ENCODE measurements around the gene SLC38A5.
"Not testable (repeated sequence)": the region's sequence is repeated elsewhere in the genome, so short reads cannot be mapped to it uniquely, and the experiment has no call there.

Gene SLC38A5

DNA sequence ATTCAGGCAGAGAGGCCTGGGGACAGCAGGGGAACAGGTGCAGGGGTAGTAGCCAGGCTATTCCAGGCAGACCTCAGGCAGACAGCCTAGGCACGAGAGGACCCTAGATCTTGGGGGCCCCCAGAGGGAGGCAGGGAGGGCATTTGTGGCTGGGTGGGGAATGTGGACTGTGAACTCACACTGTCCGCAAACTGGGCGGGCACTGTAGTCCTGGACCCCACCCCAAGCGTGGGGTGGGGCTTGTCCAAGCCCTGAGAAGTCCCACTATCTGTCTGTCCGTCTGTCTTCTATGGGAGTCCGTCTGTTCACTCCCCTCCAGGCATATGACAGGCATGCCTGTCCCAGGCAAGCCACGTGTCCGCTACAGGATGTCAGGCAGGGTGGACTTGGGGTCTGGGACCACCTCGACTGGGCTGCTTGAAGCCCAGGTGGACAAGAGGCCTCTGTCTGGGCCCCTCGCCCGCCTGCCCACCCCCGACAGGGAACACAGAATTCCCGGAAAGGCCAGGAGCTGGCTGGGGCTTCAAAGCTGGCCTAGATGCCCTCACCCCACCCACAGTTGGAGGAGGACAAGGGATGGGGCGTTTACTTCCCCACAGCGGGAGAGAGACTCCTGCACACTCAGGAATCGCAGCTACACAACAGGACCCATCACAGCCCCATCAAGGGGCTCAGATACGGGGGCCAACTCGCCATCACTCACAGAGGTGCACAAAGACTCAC, at the start of gene SLC38A5:
Gene SLC38A5 (minus strand): TSS at position 151 of the 723 bp plus-strand sequence. CDS start 2,336 bp downstream, outside the sequence.
- no peak for DNase-seq

DNA sequence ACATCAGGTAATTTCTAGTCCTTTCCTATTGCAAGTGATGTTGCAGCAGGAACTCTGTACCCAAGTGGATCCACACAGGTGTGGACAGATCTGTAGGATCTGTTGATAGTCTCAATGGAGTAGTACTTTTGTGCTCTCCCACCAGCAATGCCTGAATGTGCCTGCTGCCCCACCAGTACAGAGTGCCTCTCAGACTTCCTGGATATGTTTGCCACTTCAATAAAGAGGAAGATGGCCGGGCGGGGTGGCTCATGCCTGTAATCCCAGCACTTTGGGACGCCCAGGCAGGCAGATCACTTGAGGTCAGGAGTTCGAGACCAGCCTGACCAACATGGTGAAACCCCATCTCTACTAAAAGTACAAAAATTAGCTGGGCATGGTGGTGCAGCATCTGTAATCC, 49.4 kb upstream of the SLC38A5 start:
- not testable (repeated sequence) for DNase-seq

DNA sequence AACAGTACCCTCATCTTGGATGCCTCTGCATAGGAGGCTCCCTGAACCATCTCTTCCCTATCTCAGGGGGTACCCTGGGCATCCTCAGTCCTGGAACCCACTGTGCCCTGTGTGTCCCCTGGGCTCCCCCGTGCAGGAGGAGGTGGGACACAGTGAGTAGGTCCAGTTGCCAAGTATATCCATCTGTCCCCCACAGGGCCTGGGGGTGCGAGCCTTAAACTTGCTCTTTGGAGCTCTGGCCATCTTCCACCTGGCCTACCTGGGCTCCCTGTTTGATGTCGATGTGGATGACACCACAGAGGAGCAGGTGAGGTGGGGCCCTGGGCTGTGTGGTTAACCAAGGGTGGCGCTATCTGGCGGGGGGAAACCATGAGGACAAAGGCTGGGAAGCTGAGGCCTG, 46.9 kb upstream of the SLC38A5 start:
- no peak for DNase-seq

DNA sequence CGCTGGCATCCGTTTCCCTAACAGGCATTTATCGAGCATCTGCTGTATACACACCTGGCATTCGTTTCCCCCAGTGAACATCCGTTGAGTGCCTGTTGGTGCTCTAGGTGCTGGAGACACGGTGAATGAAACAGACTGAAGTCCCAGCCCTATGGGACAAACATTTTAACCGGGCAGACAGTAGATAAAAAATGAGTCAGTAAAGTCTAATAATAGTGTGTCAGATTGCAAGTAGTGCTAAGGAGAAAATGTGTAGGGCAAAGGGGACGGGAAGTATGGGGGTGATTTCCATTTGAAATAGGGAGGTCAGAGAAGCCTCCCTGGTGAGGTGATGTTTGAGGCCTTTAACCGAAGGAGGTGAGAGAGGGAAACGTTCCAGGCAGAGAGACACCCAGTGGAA, 46.2 kb upstream of the SLC38A5 start:
- DNase-seq: no peak

DNA sequence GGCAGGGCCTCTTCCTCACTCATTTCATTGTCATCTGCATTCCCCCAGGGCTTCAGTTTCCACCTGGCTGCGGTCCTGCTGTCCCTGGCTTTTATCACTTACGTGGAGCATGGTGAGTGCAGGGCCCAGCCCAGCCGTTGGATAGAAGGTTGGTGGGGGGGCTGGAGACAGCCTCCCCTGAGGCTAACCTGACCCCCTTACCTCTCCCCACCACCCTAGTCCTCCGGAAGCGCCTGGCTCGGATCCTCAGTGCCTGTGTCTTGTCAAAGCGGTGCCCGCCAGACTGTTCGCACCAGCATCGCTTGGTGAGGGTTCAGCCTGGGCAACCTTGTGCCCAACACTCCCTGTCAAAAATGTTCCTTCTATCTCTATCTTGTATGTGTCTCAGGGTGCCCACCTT, 45.8 kb upstream of the SLC38A5 start:
- no peak for DNase-seq

GRCh38 chrX:48514868-48515460, 44.9 kb upstream of the SLC38A5 start:
- DNase-seq: no peak

- no peak for DNase-seq
These were observed 44.2 kb upstream of the SLC38A5 start for GRCh38 chrX:48514126-48514806.

DNA sequence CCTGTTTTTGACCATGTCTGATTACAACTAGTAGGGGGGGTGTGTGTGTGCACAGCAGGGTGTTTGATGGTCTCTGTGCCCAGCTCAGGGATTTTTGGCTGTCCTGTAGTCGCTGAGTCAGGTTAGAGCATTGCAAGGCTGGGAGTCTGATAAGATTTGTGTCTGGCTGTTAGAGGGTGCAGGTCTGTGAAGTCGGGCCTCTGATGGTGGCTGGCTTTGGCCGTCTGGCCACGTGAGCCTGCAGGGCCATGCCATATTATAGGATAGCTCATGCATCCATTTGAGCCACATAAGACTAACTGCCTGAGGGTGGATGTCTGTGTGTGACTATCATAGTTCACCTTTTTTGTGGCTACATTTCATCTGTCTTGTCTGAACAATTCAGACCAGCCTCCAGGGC, 43.6 kb upstream of the SLC38A5 start:
- no peak for DNase-seq

DNA sequence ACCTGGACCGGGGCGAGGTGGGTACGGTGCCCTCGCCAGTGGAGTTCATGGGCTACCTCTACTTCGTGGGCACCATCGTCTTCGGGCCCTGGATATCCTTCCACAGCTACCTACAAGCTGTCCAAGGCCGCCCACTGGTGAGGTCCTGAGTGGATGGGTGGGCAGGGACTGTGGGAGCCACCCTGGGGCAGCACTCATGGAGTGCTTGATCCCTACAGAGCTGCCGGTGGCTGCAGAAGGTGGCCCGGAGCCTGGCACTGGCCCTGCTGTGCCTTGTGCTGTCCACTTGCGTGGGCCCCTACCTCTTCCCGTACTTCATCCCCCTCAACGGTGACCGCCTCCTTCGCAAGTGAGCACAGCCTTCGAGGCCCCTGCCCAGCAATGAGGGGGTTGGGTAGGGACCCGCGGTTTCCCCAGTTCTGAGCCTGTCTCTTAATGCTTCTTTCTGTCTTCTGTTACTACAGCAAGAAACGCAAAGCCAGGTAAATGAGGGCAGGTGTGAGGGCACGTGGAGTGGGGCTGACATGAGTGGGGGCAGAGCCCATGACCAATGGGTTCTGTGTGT, 42.4 kb upstream of the SLC38A5 start:
- no peak for DNase-seq

DNA sequence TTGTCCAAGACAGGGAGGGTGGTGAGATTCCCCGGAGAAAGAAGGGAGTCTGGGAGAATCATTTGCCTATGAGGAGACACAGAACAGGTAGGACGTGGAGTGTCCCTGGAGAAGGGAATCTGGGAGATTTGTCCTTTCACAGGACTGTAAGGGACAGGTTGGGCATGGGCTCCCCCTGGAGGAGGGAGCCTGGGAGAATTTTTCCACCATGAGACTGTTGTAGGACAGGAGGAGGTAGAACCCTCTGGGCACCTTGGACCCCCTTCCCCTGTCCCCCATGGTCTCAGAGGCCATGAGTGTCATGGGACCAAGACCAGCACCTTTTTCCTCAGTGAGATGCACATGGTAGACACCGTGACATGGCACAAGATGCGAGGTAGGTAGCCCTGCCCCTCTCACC, 41.5 kb upstream of the SLC38A5 start:
- DNase-seq: no peak

GRCh38 chrX:48509619-48510018, 39.6 kb upstream of the SLC38A5 start:
- no peak for DNase-seq

DNA sequence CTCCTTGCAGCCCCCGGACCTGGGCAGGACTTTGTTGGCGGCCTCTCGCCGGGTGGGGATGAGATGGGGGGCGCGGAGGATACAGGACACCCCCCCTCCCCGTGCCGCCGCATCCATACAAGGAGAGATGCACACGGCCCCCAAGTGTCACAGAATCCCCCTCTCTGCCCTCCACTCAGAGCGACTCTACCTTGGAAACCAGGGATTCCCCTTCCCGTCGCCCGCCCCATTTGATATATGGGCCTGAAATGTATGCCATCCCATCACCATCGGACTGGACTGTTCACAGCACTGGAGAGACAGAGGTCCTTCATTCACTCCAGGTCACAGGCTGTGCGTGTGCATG, 39.2 kb upstream of the SLC38A5 start:
- no peak for DNase-seq

DNA sequence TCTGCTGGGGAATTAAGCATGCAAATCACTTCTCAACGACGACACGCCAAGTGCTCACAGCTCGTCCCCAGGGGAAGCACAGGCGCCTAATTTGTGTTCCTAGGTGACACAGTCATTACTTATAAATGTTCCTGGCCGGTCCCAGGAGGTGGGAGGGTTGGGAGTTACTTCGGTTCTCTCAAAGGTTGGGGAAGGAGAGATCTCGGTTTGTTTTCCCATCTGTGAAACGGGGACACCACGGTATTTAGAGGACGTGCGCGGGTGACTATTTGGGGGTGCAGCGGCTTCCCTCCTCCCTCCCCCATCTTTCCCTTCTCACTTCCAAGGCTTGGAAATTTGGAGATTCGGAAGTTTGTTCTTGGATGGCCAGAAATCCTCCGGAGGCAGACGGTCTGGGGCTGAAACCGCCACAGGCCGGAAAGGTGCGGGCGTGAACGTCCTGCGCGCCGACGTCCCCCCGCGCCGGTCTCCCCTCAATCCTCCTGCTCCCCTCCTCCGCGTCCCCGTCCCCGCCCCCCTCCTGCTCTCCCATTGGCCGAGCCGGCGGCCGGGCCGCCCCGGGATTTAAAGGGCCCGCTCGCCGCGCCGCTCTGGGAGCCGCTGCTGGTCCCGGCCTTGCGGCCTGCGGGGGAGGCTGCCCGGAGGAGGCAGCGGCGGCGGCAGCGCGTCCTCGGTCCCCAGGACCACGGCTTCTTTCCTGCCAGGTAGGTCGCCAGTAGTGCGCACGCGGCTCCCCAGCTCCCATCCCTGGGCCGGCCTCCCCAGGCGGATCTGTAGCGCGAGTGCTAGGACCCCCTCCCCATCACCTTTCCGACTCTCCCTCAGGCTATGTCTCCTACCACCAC, 38.6 kb upstream of the SLC38A5 start, which contains the start of gene PORCN:
Gene PORCN (plus strand): TSS at position 593 of the 845 bp plus-strand sequence. CDS start 829 bp downstream, outside the sequence.
- DNase-seq: peak; percentile 83

DNA sequence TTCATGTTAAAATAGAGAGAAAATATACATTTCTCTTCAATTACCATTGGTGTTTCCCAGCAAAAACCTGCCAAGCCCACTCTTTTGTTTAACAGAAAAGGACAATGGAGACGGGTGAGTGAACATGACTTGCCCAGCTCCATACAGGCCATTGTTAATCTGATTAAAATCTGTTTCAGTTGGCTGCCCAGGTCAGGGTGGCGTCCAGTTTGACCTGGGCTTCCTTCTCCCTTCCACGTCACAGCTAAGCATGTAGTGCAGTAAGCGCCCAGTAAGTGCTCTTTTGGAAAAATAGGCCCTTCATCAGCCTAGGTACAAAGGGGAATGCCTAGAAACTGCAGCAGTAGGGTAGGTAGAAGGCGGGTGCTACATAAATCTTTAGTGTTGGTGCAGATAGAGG, 37.2 kb upstream of the SLC38A5 start:
- no peak for DNase-seq

DNA sequence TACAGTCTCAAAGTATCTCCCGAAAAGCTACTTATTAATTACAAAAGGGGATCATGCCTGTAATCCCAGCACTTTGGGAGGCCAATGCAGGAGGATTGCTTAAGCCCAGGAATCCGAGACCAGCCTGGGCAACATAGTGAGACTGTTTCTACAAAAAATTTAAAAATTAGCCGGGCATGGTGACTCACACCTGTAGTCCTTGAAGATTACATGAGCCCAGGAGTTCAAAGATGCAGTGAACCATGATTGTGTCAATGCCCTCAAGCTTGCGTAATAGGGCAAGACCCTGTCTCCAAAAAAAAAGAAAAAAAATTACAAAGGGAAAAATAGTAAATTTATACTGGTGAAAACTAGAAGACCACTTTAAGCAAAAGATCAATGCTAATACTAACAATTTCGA, 35.4 kb upstream of the SLC38A5 start:
- no peak for DNase-seq

DNA sequence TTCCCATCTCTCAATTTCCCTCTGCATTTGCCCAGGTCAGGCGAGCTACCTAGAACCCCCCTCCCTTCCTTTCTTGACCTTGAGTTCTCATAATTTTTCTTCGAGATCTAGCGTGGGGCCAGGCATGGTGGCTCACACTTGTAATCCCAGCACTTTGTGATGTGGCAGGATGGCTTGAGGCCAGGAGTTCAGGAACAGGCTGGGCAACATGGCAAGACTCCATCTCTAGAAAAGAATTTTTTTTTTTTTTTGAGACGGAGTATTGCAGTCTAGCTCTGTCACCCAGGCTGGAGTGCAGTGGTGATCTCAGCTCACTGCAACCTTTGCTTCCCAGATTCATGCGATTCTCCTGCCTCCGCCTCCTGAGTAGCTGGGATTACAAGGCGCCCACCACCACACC, 34.2 kb upstream of the SLC38A5 start:
- DNase-seq: no peak

- no peak for DNase-seq
These were observed 28.3 kb upstream of the SLC38A5 start for GRCh38 chrX:48498374-48498809.

- no peak for DNase-seq
These were observed 27.8 kb upstream of the SLC38A5 start for GRCh38 chrX:48497871-48498270.

- no peak for DNase-seq
These were observed 26.6 kb upstream of the SLC38A5 start for GRCh38 chrX:48496660-48497059.

- no peak for DNase-seq
These were observed 23.9 kb upstream of the SLC38A5 start for GRCh38 chrX:48493890-48494364.

DNA sequence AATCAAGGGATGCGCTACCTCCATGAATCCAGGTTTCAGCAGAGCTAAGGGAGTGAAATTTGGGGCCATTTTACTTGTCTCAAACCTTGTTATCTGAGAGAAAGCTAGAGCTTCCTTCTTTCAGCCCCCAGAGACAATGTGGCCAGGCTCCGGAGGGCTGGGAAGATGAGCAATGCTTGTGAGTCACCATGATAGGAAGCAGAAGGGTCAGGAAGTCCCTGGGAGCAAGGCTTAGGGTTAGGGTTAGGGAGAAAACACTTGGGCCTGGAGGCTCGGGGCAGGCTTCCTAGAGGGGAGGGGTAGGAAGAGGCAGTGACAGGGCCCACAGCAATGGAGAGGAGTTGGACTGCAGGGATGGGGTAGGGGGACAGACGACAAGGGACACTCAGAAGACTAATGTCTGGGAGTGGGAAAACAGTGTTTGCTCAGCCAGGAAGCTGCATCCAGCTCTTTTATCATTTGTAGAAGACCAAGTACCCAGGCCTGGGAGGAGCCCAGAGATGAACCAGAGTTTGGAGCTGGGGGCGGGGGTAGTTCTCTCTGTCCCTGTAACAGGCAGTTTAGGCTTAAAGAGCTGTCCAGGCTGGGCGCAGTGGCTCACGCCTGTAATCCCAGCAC, 22.3 kb upstream of the SLC38A5 start:
- no peak for DNase-seq

GRCh38 chrX:48491809-48492208, 21.7 kb upstream of the SLC38A5 start:
- no peak for DNase-seq
